ENCODE results near the gene AFAP1L2. TPM values are rescaled to one million over a fixed set of nuclear protein-coding genes. Genes with fewer than 3 reads are reported as not detected.

AFAP1L2 gene
- total and polyA plus RNA-seq, 9 of the 15 experiments (the other 6 are each of a cell fraction or from before 2014, with no cell fraction given): 0.07 TPM; not detected in 8

GRCh38 chr10:114301951-114302710 is 102.2 kb downstream of the AFAP1L2 start:
- ChIA-PET POLR2A (interaction anchor here (0.6 kb wide), 1 partner anchor 128 kb away, joined by 3 read pairs; no protein-coding TSS in a partner anchor), CTCF (ENCODE audit: low intra/inter-chr PET ratio) (no interaction called here)
- no peaks in the 10 kb centered on the region for H3K9me1 ChIP-seq (ENCODE audit: control insufficient read depth, insufficient read depth, low read length)
- 0% methylated on average over 10 of the region's 14 CpGs for WGBS (ENCODE audit: insufficient coverage, low coverage, missing lambda C conversion rate)
- intact Hi-C loops (cut with micrococcal nuclease) (loop anchor here (5.0 to 10.0 kb wide), 2 partner anchors 395 to 597 kb away; no protein-coding TSS in a partner anchor), in situ Hi-C loops (cut with MboI) (no loop called here)
- H3K4me3 ChIP-seq: no peak overlapping the region
- no peak overlapping the region for H3K27ac ChIP-seq (ENCODE audit: extremely low read depth, low read depth, low read length)
- H3K79me2 ChIP-seq (ENCODE audit: control insufficient read depth, insufficient read depth, low read length): no peaks in the 10 kb centered on the region
- no peaks in the 10 kb centered on the region for H3K4me1 ChIP-seq (replicated peaks in 1 of 2; ENCODE audit: control insufficient read depth in 2 of 2, insufficient read depth in 2 of 2, low read length in 2 of 2)
- H3K9ac ChIP-seq (ENCODE audit: insufficient read depth in 1 of 2, low read depth in 2 of 2, low read length in 2 of 2): no peak overlapping the region
- H3K9me3 ChIP-seq (replicated peaks; ENCODE audit: control insufficient read depth, insufficient read depth, low read depth, low read length): no peaks in the 10 kb centered on the region
- H3K4me2 ChIP-seq (ENCODE audit: insufficient read depth, low read length): no peak overlapping the region
- H3K36me3 ChIP-seq (ENCODE audit: control insufficient read depth, insufficient read depth, low read length): no peaks in the 10 kb centered on the region
- TF ChIP-seq HDGF (IDR thresholded peaks at IDR 0.05) (no peak), ARHGAP35 (IDR thresholded peaks at IDR 0.05; ENCODE audit: partially characterized antibody) (no peak), CAMTA2 (CRISPR knock-in tag; conservative IDR thresholded peaks at IDR 0.05) (no peak), ZKSCAN3 (CRISPR knock-in tag; IDR thresholded peaks at IDR 0.05) (no peak), KAT7 (CRISPR knock-in tag; IDR thresholded peaks at IDR 0.05; ENCODE audit: borderline replicate concordance) (no peak)
- TF ChIP-seq, protein P1, sequence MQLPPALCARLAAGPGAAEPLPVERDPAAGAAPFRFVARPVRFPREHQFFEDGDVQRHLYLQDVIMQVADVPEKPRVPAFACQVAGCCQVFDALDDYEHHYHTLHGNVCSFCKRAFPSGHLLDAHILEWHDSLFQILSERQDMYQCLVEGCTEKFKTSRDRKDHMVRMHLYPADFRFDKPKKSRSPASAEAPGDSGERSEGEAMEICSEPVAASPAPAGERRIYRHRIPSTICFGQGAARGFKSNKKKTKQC (CRISPR knock-in tag; IDR thresholded peaks at IDR 0.05): no peak
- FAIRE-seq (no peak), ATAC-seq (no peak), DNase-seq (ENCODE audit: extremely low read depth in 1 of 4, low spot score in 3 of 4) (no peak)
- BruUV-seq (replicated peaks): no TSS peak
- peaks cover 0 to 8% of the 10 kb centered on the region in 2 experiments; a peak in 1 of 5 replicates for H3K27me3 ChIP-seq (ENCODE audit: control insufficient read depth in 2 of 2, insufficient read depth in 2 of 2, low read length in 2 of 2)
- no peak overlapping the region for H2AFZ ChIP-seq (ENCODE audit: low read depth, low read length)
- no peaks in the 10 kb centered on the region for H4K20me1 ChIP-seq (replicated peaks; ENCODE audit: control insufficient read depth, insufficient read depth, low read length)

Measured in K562 (cell line).